Effector memory CD8-positive, alpha-beta T cell (primary cell): Measurements from ENCODE around the gene ATP11A.

ENCODE experiments used
- ATAC-seq: fragments of 150-1000 bp; cut with Tn5 transposase; replicated peaks from 2 replicates; pipeline ENCODE4 v1.10.0; 2021; ENCODE audit warnings: mild to moderate bottlenecking, moderate library complexity
- DNase-seq, 3 experiments: peaks; one replicate each; pipeline ENCODE4 v3.0.0; 2021
- H3K27ac Mint-ChIP-seq, 2 donors: one replicate each; pipeline ENCODE4 v1.8.0; 2022; ENCODE audit warnings: mild to moderate bottlenecking in 2 of 2, mixed read lengths in 2 of 2, moderate library complexity in 2 of 2
- H3K27me3 Mint-ChIP-seq, 2 donors: one replicate each; pipeline ENCODE4 v1.8.0; 2022; ENCODE audit warnings: mixed read lengths in 2 of 2
- H3K36me3 Mint-ChIP-seq: one replicate; pipeline ENCODE4 v1.8.0; 2022; ENCODE audit warnings: mild to moderate bottlenecking, moderate library complexity, mixed read lengths; ENCODE audit not compliant: insufficient read depth
- H3K4me1 Mint-ChIP-seq, 2 donors: one replicate each; pipeline ENCODE4 v1.8.0; 2022; ENCODE audit warnings: low read depth in 2 of 2, mixed read lengths in 2 of 2
- H3K4me3 Mint-ChIP-seq, 2 donors: one replicate each; pipeline ENCODE4 v1.8.0; 2022; ENCODE audit warnings: mild to moderate bottlenecking in 2 of 2, mixed read lengths in 2 of 2, moderate library complexity in 2 of 2
- H3K9me3 Mint-ChIP-seq, 2 donors: one replicate each; pipeline ENCODE4 v1.8.0; 2022; ENCODE audit warnings: mixed read lengths in 2 of 2

Gene ATP11A

DNA sequence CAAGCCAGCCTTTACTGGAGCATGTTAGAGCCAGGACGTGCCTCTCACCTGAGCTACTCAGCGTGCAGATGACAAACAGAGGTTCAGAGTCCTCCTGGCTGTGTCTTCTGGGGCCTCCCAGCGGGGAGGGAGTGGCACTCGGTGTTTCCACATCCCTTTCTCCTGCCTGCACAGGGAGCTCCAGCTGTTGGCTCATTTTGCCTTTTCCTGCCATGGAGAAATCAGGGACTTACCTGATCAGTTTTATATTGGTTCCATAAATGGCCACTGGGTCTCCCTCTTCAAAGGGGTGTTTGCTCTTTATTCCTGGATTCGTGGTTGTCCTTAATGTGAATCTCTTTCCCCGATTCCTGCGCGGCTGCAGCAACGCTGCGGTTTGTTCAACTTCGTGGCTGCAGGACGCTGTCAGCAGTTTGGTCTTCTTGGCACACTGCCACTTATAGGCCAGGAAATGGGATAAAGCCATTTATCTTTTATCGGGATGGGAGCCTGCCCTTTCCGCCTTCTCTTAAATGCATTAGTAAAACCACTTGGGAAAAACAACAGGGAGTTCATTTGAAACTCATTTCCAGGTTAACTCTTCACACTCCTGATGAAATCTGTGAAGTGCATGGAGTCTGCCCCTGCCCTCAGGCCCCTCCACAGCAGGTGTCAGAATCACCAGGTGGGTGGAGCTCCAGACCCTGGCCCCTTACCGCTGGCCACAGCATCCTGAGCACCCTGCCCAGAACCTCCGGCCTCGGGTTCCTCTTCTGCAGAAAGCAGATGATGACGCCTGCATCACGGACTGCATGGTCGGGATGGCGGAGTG, 239.3 kb downstream of the ATP11A start:
- Mint-ChIP-seq H3K36me3 (no peaks in the 10 kb centered on the region), H3K4me3 (no peak overlapping the region), H3K27me3 (peaks cover 53 to 82% of the 10 kb centered on the region in 2 donors), H3K27ac (no peak overlapping the region), H3K9me3 (no peaks in the 10 kb centered on the region), H3K4me1 (peaks cover 0 to 7% of the 10 kb centered on the region in 2 donors)
- ATAC-seq (no peak), DNase-seq (no peak)

DNA sequence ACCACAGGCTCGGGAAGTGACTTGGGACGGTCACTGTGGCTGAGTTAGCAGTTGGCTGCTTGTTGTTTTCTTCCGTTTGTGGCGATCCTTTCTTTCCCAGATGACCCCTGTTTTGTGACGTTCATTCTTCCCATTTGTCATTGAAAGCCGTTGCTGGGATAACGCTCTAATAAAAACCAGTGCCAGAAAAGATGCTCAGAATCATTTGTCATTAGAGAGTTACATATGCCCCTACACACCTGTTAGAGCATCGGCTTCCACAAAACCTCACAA, 239.9 kb downstream of the ATP11A start:
- H3K27me3 Mint-ChIP-seq: peaks cover 54 to 81% of the 10 kb centered on the region in 2 donors
- H3K36me3 Mint-ChIP-seq: no peaks in the 10 kb centered on the region
- no peak overlapping the region for H3K27ac Mint-ChIP-seq
- no peak overlapping the region for H3K4me3 Mint-ChIP-seq
- ATAC-seq: no peak
- peaks cover 0 to 7% of the 10 kb centered on the region in 2 donors for H3K4me1 Mint-ChIP-seq
- DNase-seq: no peak
- no peaks in the 10 kb centered on the region for H3K9me3 Mint-ChIP-seq

DNA sequence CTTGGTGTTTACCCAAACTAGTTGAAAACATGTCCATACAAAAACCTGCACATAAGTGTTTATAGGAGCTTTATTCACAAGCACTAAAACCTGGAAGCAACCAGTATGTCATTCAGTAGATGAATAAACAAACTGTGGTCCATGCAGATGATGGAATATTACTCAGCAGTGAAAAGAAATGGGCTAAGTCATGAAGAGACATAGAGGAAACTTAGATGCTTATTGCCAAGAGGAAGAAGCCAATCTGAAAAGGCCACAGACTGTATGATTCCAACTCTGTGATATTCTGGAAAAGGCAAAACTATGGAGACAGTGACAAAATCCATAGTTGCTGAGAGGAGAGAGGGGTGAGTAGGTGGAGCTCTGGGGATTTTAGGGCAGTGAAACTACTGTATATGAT, 240.4 kb downstream of the ATP11A start:
- H3K27ac Mint-ChIP-seq: no peak overlapping the region
- peaks cover 54 to 86% of the 10 kb centered on the region in 2 donors for H3K27me3 Mint-ChIP-seq
- ATAC-seq (no peak), DNase-seq (no peak)
- peaks cover 0 to 7% of the 10 kb centered on the region in 2 donors for H3K4me1 Mint-ChIP-seq
- H3K36me3 Mint-ChIP-seq: no peaks in the 10 kb centered on the region
- H3K4me3 Mint-ChIP-seq: no peak overlapping the region
- no peaks in the 10 kb centered on the region for H3K9me3 Mint-ChIP-seq

DNA sequence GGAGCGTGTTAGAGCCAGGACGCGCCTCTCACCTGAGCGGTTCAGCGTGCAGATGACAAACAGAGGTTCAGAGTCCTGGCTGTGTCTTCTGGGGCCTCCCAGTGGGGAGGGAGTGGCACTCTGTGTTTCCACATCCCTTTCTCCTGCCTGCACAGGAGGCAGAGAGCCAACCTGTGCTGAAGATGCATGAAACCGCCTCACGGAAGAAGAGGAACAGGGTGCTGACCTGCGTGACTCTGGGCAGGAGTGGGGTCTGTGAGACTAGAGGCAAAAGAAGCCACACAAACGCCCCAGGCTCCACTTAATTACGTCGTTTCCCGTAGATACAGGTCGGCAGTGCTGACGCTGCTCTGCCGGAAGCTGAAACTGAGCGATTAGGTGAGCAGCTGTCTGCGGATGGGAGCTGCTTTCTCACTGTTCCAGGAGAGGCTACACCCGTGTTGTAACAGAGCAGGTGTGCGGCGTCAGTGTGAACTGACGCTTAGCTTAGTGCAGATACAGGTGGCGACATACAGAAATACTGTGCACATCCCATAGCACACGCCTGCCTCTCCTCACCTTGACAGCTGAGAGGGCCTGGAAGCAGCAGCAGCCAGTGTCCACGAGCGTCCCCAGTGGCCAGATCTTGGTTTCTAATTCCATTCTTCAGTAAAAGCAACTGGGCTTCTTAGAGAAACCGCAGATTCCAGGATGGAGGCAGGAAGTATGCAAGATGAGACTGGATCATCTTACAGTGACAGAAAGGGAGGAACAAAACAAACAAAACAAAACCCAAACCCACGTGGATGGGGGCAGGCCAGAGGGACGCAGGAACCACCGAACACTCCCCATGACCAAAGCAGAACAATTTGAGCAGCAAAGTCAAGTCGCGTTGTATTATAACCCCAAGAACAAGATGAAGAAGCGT, 241.4 kb downstream of the ATP11A start:
- Mint-ChIP-seq H3K36me3 (no peaks in the 10 kb centered on the region), H3K27me3 (peaks cover 54 to 90% of the 10 kb centered on the region in 2 donors), H3K27ac (no peak overlapping the region), H3K4me3 (no peak overlapping the region), H3K4me1 (peaks cover 0 to 7% of the 10 kb centered on the region in 2 donors), H3K9me3 (no peaks in the 10 kb centered on the region)
- ATAC-seq (peak; percentile 16), DNase-seq (no peak)

DNA sequence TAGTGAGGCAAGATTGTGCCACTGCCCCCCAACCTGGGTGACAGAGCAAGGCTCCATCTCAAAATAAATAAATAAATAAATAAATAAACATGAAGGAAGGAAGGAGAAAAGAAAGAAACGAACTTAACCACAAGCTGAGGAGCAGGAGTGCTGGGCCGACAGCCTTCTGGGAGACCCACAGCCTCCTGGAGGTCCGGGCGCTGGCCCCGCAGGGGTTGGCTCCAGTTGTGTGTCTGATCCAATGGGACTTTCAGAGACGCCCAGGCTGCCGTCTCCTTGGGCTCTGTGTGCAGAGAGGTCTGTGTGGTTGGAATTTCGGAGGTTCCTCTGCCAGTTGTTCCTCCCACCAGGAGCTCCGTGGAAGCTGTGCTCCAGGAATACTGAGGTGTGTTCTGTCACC, 243.1 kb downstream of the ATP11A start:
- H3K27ac Mint-ChIP-seq: no peak overlapping the region
- no peak for DNase-seq
- peaks cover 55 to 87% of the 10 kb centered on the region in 2 donors for H3K27me3 Mint-ChIP-seq
- H3K4me1 Mint-ChIP-seq: peaks cover 0 to 7% of the 10 kb centered on the region in 2 donors
- ATAC-seq: no peak
- no peaks in the 10 kb centered on the region for H3K9me3 Mint-ChIP-seq
- no peak overlapping the region for H3K4me3 Mint-ChIP-seq
- no peaks in the 10 kb centered on the region for H3K36me3 Mint-ChIP-seq

DNA sequence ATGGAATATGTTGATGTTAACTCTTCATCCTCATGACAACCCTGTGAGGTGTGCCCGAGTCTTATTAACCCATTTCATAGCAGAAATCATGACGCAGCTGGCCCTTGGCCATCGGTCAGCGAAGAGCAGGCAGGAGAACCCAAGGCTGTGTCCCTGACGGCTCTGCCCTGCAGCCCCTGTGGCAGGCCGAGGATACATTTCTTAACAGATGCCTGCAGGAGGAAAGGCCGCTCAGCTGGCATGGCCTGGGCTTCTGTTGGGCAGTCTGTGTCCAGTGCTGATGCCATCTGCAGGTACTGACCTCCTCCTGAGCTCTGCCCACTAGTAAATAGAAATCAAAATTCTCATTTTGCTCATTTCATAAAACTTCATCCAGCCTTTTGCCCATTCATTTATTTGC, 243.8 kb downstream of the ATP11A start:
- H3K4me1 Mint-ChIP-seq: peaks cover 0 to 7% of the 10 kb centered on the region in 2 donors
- H3K4me3 Mint-ChIP-seq: no peak overlapping the region
- DNase-seq (no peak), ATAC-seq (no peak)
- peaks cover 55 to 87% of the 10 kb centered on the region in 2 donors for H3K27me3 Mint-ChIP-seq
- H3K9me3 Mint-ChIP-seq: no peaks in the 10 kb centered on the region
- no peaks in the 10 kb centered on the region for H3K36me3 Mint-ChIP-seq
- H3K27ac Mint-ChIP-seq: no peak overlapping the region

DNA sequence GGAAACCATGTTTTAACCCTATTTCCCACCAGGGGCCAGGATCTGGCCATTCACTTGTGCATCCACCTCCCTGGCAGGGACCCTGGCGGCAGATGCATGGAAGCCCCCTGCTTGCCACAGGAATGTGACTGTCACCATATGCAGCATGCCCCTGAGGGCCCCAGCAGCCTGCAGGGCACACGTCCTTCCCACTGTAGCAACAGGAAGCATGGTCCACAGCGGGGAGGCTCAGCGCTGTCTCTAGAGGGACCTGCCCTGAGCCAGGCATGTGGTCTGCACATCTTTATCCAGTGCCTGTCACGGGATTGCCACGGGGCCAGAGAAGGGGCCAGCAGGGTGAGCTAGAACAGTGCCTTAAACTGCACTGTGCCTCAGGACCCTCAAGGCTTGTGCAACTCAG, 244.2 kb downstream of the ATP11A start:
- no peak overlapping the region for H3K4me3 Mint-ChIP-seq
- H3K9me3 Mint-ChIP-seq: no peaks in the 10 kb centered on the region
- peaks cover 0 to 7% of the 10 kb centered on the region in 2 donors for H3K4me1 Mint-ChIP-seq
- no peak for DNase-seq
- peaks cover 54 to 87% of the 10 kb centered on the region in 2 donors for H3K27me3 Mint-ChIP-seq
- H3K36me3 Mint-ChIP-seq: no peaks in the 10 kb centered on the region
- no peak overlapping the region for H3K27ac Mint-ChIP-seq
- no peak for ATAC-seq
